Activated CD8-positive, alpha-beta T cell treated with anti-CD3 and anti-CD28 coated beads for 36 hours (primary cell): ENCODE measurements around the gene CBLN4. TPM values are rescaled to one million over a fixed set of nuclear protein-coding genes. Genes with fewer than 3 reads are reported as not detected.

ENCODE experiments used
- ATAC-seq: fragments of 200-7000 bp; cut with Tn5 transposase; one replicate; pipeline ENCODE4 v1.10.0; 2021; ENCODE audit warnings: mild to moderate bottlenecking, moderate library complexity
- CTCF ChIA-PET: fragments of 350-600 bp; sonication (Branson Sonifier 250); formaldehyde crosslinking; loops from one replicate; lab custom pipeline; 2021; ENCODE audit warnings: antibody characterized with exemption; lab: Charles Lee
- POLR2A ChIA-PET: fragments of 350-600 bp; sonication (Branson Sonifier 250); formaldehyde crosslinking; loops from one replicate; lab custom pipeline; 2021; ENCODE audit warnings: antibody characterized with exemption; lab: Charles Lee
- DNase-seq: peaks from one replicate; pipeline ENCODE4 v3.0.0-alpha.2; 2020
- H3K27ac Mint-ChIP-seq: one replicate; pipeline ENCODE4 v1.8.0; 2021; ENCODE audit warnings: mild to moderate bottlenecking, mixed read lengths
- H3K27me3 Mint-ChIP-seq: one replicate; pipeline ENCODE4 v1.8.0; 2021; ENCODE audit warnings: mixed read lengths
- H3K36me3 Mint-ChIP-seq: one replicate; pipeline ENCODE4 v1.8.0; 2021; ENCODE audit warnings: low read depth, mixed read lengths
- H3K4me1 Mint-ChIP-seq: one replicate; pipeline ENCODE4 v1.8.0; 2021; ENCODE audit warnings: low read depth, mixed read lengths
- H3K4me3 Mint-ChIP-seq: one replicate; pipeline ENCODE4 v1.8.0; 2021; ENCODE audit warnings: mild to moderate bottlenecking, moderate library complexity, mixed read lengths
- H3K9me3 Mint-ChIP-seq: one replicate; pipeline ENCODE4 v1.8.0; 2021; ENCODE audit warnings: mixed read lengths
- CTCF ChIP-seq: fragments of 200-600 bp; IDR thresholded peaks from one replicate; pipeline ENCODE4 v1.8.0; 2022; ENCODE audit warnings: antibody characterized with exemption, mild to moderate bottlenecking
- intact Hi-C: fragments of 100-400 bp; cut with micrococcal nuclease; formaldehyde crosslinking; loops from one replicate; pipeline ENCODE4 v1.10.0; 2022
- total RNA-seq, 2 experiments: library from RNA; stranded (reverse); gene quantifications; one replicate each; pipeline ENCODE4 v1.2.3, GENCODE V29; 2021

The CBLN4 gene
- total RNA-seq, 2 experiments from 2014 or later = not detected

DNA sequence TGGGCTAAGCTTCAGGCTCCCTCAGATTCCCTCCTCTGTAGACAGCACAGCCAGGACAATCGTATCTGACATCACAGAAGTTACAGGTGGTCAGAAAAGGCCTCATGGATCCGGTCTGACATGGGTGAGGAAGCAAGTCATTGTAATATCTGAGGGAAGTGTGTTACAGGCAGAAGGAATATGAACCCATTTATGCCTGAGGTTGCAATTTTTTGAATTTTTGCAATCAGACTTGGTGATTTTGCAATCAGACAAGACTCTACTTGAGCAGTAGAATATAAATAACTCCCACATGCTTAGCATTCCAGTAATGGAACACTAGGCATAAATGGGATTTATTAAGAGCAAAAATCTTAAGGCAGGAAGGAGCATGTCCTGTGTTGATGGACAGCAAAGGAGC lies 52.1 kb downstream of the CBLN4 start:
- H3K27ac Mint-ChIP-seq = no peak overlapping the region
- DNase-seq = no peak
- ChIA-PET POLR2A (no interaction called here), CTCF (no interaction called here)
- no peaks in the 10 kb centered on the region for H3K36me3 Mint-ChIP-seq
- no peaks in the 10 kb centered on the region for H3K27me3 Mint-ChIP-seq
- intact Hi-C loops = no loop called here
- H3K4me3 Mint-ChIP-seq = no peak overlapping the region
- H3K9me3 Mint-ChIP-seq = peaks cover 13% of the 10 kb centered on the region
- TF ChIP-seq CTCF = no peak
- no peaks in the 10 kb centered on the region for H3K4me1 Mint-ChIP-seq
- ATAC-seq = no peak

DNA sequence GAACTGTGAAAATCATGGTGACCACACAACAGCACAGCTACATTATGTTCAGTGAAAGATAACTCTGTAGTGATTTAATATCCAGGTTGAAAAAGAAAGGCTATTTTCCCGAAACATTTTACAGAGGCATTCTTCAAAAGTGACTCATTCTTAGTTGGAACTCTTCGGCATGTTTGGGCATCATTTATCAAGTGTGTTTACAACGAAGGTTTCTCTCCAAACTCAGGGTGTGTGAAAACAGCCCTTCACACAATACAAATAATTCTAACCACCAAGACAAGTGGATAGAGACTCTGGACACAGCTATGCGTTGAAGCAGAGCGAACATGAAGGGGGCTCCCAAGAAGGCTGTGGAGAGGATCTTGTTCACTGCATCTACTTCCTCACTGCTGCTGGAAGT lies 57.6 kb downstream of the CBLN4 start:
- Mint-ChIP-seq H3K4me3 (no peak overlapping the region), H3K27me3 (peaks cover 1% of the 10 kb centered on the region), H3K36me3 (no peaks in the 10 kb centered on the region), H3K9me3 (peaks cover 12% of the 10 kb centered on the region), H3K4me1 (no peaks in the 10 kb centered on the region), H3K27ac (no peak overlapping the region)
- no peak for TF ChIP-seq CTCF
- no peak for ATAC-seq
- no peak for DNase-seq
- intact Hi-C loops = no loop called here
- CTCF ChIA-PET = no interaction called here
- POLR2A ChIA-PET = no interaction called here

Other genes with a start within 250 kb of the CBLN4 start
- not detected for gene MC3R, start 243.2 kb upstream of the CBLN4 start, total RNA-seq